Bronchial epithelial cell (primary cell): ENCODE measurements around the gene TAF15. TPM values are rescaled to one million over a fixed set of nuclear protein-coding genes. Genes with fewer than 3 reads are reported as not detected.

Experiments
- DNase-seq: peaks from one replicate; pipeline ENCODE4 v3.0.0-alpha.2; 2010; ENCODE audit warnings: low read depth
- FAIRE-seq: peaks from 2 replicates; lab custom pipeline; 2011; peaks lifted over from hg19 to GRCh38; lab: Jason Lieb, UNC
- H3K27me3 ChIP-seq: 2 replicates; pipeline ENCODE4 v1.5.1; 2011; ENCODE audit warnings: low read length; ENCODE audit not compliant: control insufficient read depth, insufficient read depth
- H3K36me3 ChIP-seq: 2 replicates; pipeline ENCODE4 v1.5.1; 2011; ENCODE audit warnings: low read length; ENCODE audit not compliant: control insufficient read depth, insufficient read depth
- H3K4me3 ChIP-seq: 2 replicates; pipeline ENCODE4 v1.5.1; 2011; ENCODE audit warnings: mild to moderate bottlenecking, low read depth, low read length, control low read depth
- total RNA-seq: library from RNA; depleted of rRNA; stranded (reverse); fragments of >200 nt; gene quantifications from 2 replicates; pipeline ENCODE4 v1.2.1, GENCODE V29; 2014
- TF ChIP-seq, protein P1 (sequence below): IDR thresholded peaks from 2 replicates; pipeline ENCODE4 v1.5.1; 2011; ENCODE audit warnings: mild to moderate bottlenecking, moderate library complexity, low read length, control low read depth, inconsistent platforms; ENCODE audit not compliant: insufficient read depth, severe bottlenecking

The TAF15 gene
- total RNA-seq, 1 donor from 2014 or later: 69.5 TPM

GRCh38 chr17:35775583-35775982, 33.7 kb upstream of the TAF15 start:
- TF ChIP-seq, protein P1, sequence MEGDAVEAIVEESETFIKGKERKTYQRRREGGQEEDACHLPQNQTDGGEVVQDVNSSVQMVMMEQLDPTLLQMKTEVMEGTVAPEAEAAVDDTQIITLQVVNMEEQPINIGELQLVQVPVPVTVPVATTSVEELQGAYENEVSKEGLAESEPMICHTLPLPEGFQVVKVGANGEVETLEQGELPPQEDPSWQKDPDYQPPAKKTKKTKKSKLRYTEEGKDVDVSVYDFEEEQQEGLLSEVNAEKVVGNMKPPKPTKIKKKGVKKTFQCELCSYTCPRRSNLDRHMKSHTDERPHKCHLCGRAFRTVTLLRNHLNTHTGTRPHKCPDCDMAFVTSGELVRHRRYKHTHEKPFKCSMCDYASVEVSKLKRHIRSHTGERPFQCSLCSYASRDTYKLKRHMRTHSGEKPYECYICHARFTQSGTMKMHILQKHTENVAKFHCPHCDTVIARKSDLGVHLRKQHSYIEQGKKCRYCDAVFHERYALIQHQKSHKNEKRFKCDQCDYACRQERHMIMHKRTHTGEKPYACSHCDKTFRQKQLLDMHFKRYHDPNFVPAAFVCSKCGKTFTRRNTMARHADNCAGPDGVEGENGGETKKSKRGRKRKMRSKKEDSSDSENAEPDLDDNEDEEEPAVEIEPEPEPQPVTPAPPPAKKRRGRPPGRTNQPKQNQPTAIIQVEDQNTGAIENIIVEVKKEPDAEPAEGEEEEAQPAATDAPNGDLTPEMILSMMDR: no peak
- Histone ChIP-seq H3K36me3 (peaks cover 19% of the 10 kb centered on the region), H3K4me3 (no peak overlapping the region), H3K27me3 (no peaks in the 10 kb centered on the region)
- FAIRE-seq (no peak), DNase-seq (no peak)

- FAIRE-seq (no peak), DNase-seq (peak; percentile 31)
- no peak overlapping the region for H3K4me3 ChIP-seq
- H3K27me3 ChIP-seq: no peaks in the 10 kb centered on the region
- peaks cover 24% of the 10 kb centered on the region for H3K36me3 ChIP-seq
- TF ChIP-seq, protein P1: no peak
These were observed 30.6 kb upstream of the TAF15 start for GRCh38 chr17:35778641-35779196.

DNA sequence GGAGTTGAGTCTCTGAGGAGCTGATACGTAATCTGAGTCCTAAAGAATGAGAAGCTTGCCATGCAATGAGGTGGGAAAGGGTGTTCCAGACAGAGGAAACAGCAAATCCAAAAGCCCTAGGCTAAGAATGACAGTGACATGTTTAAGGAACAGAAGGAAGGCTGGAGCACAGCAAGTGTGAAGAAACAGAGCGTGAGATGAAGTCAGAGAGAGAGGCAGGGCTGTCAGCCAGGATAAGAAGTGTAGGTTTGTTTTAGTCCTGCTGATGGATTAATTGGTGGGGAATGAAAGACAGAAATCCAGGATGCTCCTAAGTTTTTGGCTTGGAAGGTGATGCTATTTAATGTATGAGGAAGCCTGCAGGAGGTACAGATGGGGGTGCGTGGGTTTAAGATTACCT, 28.3 kb upstream of the TAF15 start:
- Histone ChIP-seq H3K27me3 (no peaks in the 10 kb centered on the region), H3K4me3 (no peak overlapping the region), H3K36me3 (peaks cover 24% of the 10 kb centered on the region)
- FAIRE-seq: no peak
- no peak for DNase-seq
- TF ChIP-seq, protein P1: no peak

DNA sequence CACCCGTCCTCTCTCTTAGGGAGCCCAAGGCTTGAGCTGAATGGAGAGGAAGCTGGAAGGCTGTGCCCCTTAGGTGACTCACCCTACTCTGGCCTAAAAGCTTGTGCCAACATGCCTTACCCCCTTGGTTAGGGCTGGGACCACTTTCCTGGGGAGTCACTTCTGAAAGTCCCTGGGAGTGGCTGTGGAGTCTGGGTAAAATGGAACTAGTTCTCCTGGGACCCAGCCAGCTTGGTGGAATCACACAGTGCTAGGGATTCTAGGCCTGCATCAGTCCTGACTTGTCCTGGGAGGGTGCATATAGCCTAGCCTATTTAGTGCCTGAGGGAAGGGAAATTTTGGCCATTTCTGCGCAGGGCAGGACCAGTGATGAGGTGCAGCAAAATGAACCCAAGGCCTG, 24.4 kb upstream of the TAF15 start:
- no peak overlapping the region for H3K4me3 ChIP-seq
- DNase-seq (peak; percentile 100), FAIRE-seq (no peak)
- no peaks in the 10 kb centered on the region for H3K27me3 ChIP-seq
- peaks cover 11% of the 10 kb centered on the region for H3K36me3 ChIP-seq
- TF ChIP-seq, protein P1: no peak

DNA sequence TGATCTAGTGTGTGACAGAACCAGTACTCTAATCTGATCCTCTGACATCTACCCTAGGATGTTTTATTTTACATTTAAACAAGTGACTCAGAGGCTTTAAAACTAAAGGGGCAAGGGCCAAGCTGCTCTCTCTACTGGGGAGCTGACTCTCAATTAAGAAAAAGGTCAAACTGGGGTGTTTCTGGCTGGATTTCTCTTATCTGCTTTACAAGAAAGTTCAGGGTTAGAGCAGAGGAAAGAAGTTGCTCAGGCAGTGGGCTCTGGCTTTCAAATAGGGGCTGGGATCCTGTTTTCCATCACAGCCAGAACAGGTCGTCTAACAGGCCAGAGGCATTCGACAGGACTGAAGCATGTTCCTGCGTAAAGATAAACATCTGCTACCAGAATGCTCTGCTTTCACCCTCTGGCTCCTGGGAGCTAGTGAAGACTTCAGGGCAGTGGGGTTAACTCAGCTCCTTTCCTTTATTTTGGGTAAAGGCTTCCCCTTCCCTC, 22.3 kb upstream of the TAF15 start:
- DNase-seq: no peak
- FAIRE-seq: no peak
- no peaks in the 10 kb centered on the region for H3K27me3 ChIP-seq
- H3K36me3 ChIP-seq: peaks cover 5% of the 10 kb centered on the region
- TF ChIP-seq, protein P1: no peak
- no peak overlapping the region for H3K4me3 ChIP-seq
